Measurements from ENCODE around the gene MS4A14.

DNA sequence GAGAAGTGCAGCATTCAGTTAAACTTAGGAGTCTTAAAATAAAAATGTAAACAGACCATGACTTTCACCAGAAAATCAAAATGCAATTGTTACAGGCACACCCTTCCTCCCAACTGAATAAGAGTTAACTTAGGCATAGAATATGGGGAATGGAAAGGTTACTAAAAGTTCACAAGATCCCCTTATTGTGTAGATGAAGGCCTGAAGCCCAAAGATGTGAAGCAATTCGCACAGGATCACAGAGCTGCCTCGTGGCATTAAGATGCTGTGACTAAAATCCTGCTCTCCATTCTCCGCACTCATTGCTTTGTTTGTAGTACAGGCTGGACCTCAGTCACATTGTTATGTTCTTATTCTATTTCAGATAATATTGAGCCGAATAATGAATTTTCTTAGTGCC, 37.1 kb downstream of the MS4A14 start:
- TF ChIP-seq CTCF (IDR thresholded peaks at IDR 0.05; ENCODE audit: poor library complexity) (no peak), EZH2 (IDR thresholded peaks at IDR 0.05; ENCODE audit: borderline replicate concordance) (no peak)

Measured in hepatocyte (in vitro differentiated cells).